Kasumi-1 (cell line): Measurements from ENCODE around the gene MAST1.
"Not testable (repeated sequence)": the region's sequence is repeated elsewhere in the genome, so short reads cannot be mapped to it uniquely, and the experiment has no call there.

Experiments
- DNase-seq, 2 experiments: peaks; one replicate each; lab custom pipeline; 2025; lab: John Stamatoyannopoulos, UW

The MAST1 gene

DNA sequence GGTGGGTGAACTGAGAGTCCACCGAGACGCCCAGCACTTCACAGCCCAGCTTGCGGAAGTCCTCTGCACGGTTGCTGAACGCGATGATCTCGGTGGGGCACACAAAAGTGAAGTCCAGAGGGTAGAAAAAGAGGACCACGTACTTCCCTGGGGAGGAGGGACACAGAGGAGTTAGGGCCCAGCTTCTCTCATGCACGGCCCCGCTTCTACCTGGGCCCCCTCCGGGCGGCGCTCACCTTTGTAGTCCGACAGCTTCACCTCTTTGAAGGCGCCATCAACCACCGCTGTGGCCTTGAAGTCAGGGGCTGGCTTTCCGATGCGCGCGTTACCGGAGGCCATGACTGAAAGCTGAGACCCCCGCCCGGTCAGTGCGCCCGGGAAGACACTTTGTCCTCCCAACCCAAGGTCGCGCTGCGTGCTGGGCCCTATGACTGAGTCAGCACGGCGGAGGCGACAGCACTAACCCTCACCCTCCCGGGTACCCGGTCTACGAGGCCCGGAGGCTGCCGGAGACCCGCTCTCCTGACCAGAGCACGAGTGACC lies 37.3 kb upstream of the MAST1 start:
- DNase-seq = no peak

- peak; percentile 19 to 30 for DNase-seq
These were observed 36.6 kb upstream of the MAST1 start, which contains the start of the genes PRDX2 and THSD8 for GRCh38 chr19:12801466-12802266. TSS of gene PRDX2 (minus strand) at chr19:12801800. CDS start at chr19:12801261, 539 bp downstream. TSS of gene THSD8 (plus strand) at chr19:12802069. CDS start at chr19:12802072, 3 bp downstream.

- DNase-seq = peak in 1 of 2 experiments; percentile 42
These were observed 35.8 kb upstream of the MAST1 start for GRCh38 chr19:12802267-12803106.

GRCh38 chr19:12804051-12804450 lies 34.3 kb upstream of the MAST1 start:
- DNase-seq = no peak

DNA sequence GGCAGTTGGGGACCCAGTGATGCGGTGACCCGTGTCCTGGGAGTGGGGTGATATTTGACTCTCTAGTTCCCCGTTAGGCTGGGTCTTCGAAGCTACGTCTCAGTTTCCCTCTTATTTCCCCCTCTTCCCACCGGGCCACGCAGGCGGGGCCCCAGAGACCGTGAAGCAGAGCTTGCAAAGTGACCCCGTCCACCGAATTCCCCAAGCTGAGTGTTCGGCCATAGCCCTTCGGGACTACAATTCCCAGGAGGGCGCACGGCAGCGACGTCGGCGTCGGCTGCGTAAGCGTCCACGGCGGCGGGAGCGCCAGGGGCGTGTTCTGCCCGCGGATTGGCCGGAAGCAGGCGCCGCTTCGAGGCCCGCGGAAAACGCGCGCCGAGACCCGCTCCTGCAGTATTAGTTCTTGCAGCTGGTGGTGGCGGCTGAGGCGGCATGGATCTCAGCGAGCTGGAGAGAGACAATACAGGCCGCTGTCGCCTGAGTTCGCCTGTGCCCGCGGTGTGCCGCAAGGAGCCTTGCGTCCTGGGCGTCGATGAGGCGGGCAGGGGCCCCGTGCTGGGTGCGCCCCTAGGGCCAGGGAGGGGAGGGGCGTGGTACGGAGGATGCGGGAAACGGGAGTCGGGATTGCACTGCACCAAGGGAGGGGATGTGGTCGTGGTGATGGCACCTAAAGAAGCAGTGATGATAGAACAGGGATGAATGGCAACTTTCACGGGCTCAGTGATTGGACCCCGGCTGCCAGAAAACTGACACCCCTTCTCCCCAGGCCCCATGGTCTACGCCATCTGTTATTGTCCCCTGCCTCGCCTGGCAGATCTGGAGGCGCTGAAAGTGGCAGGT lies 31.9 kb upstream of the MAST1 start, which contains the start of gene RNASEH2A:
TSS of gene RNASEH2A (plus strand) at position 343 of the 840 bp plus-strand sequence. CDS start at position 433, 90 bp downstream.
- DNase-seq = peak; percentile 75 to 87

GRCh38 chr19:12815088-12815487 lies 23.2 kb upstream of the MAST1 start:
- no peak for DNase-seq

DNA sequence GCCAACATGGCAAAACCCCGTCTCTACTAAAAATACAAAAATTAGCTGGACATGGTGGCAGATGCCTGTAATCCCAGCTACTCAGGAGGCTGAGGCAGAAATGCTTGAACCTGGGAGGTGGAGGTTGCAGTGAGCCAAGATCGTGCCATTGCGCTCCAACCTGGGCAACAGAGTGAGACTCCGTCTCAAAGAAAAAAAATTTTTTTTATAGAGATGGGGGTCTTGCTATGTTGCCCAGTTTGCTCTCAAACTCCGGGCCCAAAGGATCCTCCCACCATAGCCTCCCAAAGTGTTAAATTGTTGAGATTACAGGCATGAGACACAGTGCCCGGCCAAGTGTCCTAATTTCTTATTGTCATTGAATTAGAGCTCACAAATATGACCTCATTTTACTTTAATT lies 21.1 kb upstream of the MAST1 start:
- not testable (repeated sequence) for DNase-seq

DNA sequence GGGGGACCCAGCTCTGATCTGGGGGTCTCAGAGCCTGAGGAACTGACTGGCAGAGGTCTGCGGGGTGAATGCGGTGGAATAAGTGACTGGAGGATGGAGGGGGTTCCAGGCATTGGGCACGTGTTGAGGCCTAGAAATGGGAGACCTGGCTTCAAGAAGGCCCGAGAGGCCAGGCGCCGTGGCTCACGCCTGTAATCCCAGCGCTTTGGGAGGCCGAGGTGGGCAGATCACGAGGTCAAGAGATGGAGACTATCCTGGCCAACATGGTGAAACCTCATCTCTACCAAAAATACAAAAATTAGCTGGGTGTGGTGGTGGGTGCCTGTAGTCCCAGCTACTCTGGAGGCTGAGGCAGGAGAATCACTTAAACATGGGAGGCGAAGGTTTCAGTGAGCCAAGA lies 20.5 kb upstream of the MAST1 start:
- not testable (repeated sequence) for DNase-seq

- no peak for DNase-seq
These were observed 16.6 kb upstream of the MAST1 start for GRCh38 chr19:12821761-12822160.

GRCh38 chr19:12825254-12826131 lies 12.8 kb upstream of the MAST1 start:
- DNase-seq = no peak

DNA sequence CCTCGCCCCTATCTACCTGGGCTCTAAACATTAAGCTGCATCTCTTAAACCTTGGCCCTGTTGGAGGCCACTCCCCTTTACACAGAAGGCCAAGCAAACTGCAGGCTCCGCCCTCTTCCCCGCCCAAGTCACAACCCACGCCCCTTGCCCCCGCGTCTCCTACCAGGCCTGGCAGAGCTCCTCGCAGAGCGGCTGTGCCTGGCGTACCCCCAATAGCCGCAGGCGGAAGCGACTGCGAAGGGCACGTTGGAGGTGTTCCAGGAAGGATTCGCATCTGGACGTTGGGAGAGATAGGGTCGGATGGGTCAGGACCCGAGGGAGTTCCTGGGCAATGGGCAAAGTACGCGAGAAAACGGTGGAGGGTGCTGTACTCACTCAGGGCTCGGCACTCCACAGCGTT lies 9.8 kb upstream of the MAST1 start:
- DNase-seq = peak; percentile 52 to 65

DNA sequence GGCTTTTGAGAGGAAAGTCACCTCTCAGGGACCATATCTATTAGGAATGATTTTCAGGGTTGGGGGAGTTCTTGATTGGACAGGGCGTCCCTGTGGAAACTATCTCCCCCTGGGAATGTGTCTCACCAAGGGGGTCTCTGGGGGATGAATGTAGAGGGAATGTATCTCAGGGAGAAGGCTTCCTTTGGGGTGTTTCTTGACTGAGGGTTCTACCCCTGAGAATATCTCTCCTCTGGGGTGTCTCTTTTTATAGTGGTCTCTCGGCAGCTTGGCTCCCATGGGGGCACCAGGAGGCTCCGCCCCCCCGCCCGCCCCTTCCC lies 4.9 kb upstream of the MAST1 start:
- no peak for DNase-seq

- DNase-seq = no peak
These were observed 4.4 kb upstream of the MAST1 start for GRCh38 chr19:12833738-12834565.

DNA sequence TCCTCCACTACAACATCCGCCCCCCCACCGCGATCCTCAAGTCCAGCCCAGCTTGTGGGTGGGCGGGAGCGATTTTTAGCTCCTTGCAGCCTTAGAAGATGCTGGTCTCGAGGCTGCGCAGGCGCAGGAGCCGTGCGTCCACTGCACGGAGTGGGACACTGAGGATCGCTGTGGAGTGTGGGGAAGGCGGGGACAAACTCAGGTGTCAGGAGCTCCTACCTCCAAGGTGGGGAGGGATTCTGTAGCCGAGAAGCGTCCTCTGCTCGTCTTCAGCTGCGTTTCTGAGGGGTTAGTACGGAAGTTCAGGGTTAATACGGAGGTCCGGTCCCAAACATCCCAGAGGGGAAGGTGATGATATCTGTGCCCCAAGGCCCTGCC lies 3.8 kb upstream of the MAST1 start, which contains the start of gene RTBDN:
TSS of gene RTBDN (minus strand) at position 14 of the 378 bp plus-strand sequence. CDS start 4,600 bp downstream, outside the sequence.
- DNase-seq = no peak

DNA sequence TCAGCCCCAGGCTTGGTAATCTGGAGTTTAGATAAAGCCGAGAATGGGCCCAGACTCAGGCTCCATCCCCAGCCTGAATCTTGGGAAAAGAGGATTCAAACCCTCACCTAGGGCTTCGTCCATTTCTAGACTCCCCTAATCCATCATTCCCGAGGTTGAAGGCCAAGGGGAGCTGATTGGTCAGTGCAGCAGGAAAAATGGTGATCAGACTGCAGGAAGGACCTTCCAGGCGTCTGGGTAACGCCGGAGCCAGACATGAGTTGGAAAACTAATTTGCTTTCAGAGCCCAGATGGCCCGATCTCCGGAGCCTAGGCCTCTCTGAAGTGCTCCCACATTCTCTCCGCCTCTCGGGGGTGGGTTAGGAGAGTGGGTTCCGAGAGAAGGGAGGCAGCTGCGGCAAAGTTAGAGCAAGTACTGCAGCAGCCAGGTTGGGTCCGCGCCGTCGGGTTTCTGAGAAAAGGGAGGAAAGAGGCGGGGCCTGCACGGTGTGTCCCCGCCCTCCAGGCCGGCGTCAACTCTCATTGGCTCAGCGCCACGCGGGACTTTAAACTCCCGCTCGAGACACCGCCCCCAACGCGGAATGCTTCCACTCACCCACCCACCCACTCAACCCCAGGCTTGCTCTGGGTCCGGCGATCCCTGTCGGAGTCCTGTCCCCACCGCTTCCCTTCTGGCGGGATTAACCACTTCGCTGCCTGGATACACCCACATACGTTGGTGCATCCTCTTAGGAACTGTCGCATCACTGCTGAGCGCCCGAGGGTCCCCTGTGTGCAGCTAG lies 3.1 kb upstream of the MAST1 start:
- DNase-seq = no peak

DNA sequence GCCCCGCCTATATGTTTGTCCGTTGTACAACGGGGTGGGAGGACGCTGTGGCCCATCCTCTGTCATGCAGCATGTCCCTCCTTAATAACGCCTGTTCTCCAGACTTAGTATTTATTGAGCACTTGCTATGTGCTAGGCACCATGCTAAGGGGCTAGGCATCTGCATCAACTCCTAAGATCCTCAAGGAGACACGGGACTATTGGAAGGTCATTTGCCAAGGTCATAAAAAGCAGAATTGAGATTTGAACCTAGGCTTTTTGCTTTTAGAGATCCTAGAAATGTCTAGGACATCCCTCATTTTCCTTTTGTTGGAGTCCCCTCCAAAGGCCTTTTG lies 1.8 kb upstream of the MAST1 start:
- DNase-seq = no peak

GRCh38 chr19:12837225-12837624 lies 1.1 kb upstream of the MAST1 start:
- no peak for DNase-seq

GRCh38 chr19:12838886-12839756 lies 806 bp downstream of the MAST1 start:
- no peak for DNase-seq
